AG04450 (cell line): Measurements from ENCODE around the gene SORCS2. TPM values are rescaled to one million over a fixed set of nuclear protein-coding genes. Genes with fewer than 3 reads are reported as not detected.

Experiments
- CTCF ChIA-PET: fragments of 300-600, 350-600 bp; formaldehyde crosslinking; extraction: SDS; loops from one replicate; lab custom pipeline; 2022; ENCODE audit warnings: antibody characterized with exemption, inconsistent platforms; lab: Charles Lee
- POLR2A ChIA-PET: fragments of 350-600 bp; formaldehyde crosslinking; extraction: SDS; loops from one replicate; lab custom pipeline; 2021; ENCODE audit warnings: antibody characterized with exemption, inconsistent platforms; lab: Yijun Ruan, JAX
- DNase-seq: peaks from one replicate; pipeline ENCODE4 v3.0.0-alpha.2; 2011; ENCODE audit warnings: low read depth, low spot score
- H3K27ac ChIP-seq: one replicate; pipeline ENCODE4 v1.5.1; 2012; ENCODE audit warnings: low read depth, low read length, control low read depth
- H3K27me3 ChIP-seq: one replicate; pipeline ENCODE4 v1.6.0; 2012; ENCODE audit warnings: low read length; ENCODE audit not compliant: control insufficient read depth, insufficient read depth
- H3K4me3 ChIP-seq: 2 replicates; pipeline ENCODE4 v1.5.1; 2011; ENCODE audit warnings: mild to moderate bottlenecking, low read depth, low read length, control low read depth
- H3K9me3 ChIP-seq: 2 replicates; pipeline ENCODE4 v1.5.1; 2012; ENCODE audit warnings: low read length; ENCODE audit not compliant: control insufficient read depth, insufficient read depth
- CTCF ChIP-seq: IDR thresholded peaks from 2 replicates; pipeline ENCODE4 v1.5.1; 2011; ENCODE audit warnings: low read depth, low read length, control low read depth, inconsistent platforms
- polyA plus RNA-seq: library from polyadenylated mRNA; depleted of rRNA; stranded (reverse); fragments of >200 nt; gene quantifications from 2 replicates; pipeline ENCODE4 v1.2.3, GENCODE V29; 2011

The SORCS2 gene
- polyA plus RNA-seq, 1 experiment, result 0.29 TPM

- H3K27me3 ChIP-seq, result peaks cover 14% of the 10 kb centered on the region
- H3K27ac ChIP-seq, result no peak overlapping the region
- ChIA-PET CTCF (interaction anchor here (0.9 kb wide), 1 partner anchor 13 kb away, joined by 4 read pairs; no protein-coding TSS in a partner anchor), POLR2A (no interaction called here)
- TF ChIP-seq CTCF, result no peak
- H3K9me3 ChIP-seq, result peaks cover 16% of the 10 kb centered on the region
- DNase-seq, result no peak
- no peak overlapping the region for H3K4me3 ChIP-seq
Measured at GRCh38 chr4:7322166-7322991, 130.0 kb downstream of the SORCS2 start.

- Histone ChIP-seq H3K9me3 (peaks cover 12% of the 10 kb centered on the region), H3K4me3 (no peak overlapping the region), H3K27me3 (peaks cover 11% of the 10 kb centered on the region), H3K27ac (no peak overlapping the region)
- ChIA-PET CTCF (interaction anchor here (0.9 to 1.3 kb wide), 2 partner anchors 12 to 13 kb away, joined by 4 read pairs; no protein-coding TSS in a partner anchor), POLR2A (no interaction called here)
- DNase-seq, result no peak
- no peak for TF ChIP-seq CTCF
Measured at GRCh38 chr4:7323461-7323871, 131.1 kb downstream of the SORCS2 start.

- peaks cover 11% of the 10 kb centered on the region for H3K27me3 ChIP-seq
- CTCF ChIA-PET, result interaction anchor here (1.2 to 1.3 kb wide), 2 partner anchors 12 to 396 kb away, joined by 3 to 4 read pairs; no protein-coding TSS in a partner anchor
Measured at GRCh38 chr4:7323872-7324650, 131.7 kb downstream of the SORCS2 start.

GRCh38 chr4:7324651-7325121 is 132.3 kb downstream of the SORCS2 start:
- Histone ChIP-seq H3K9me3 (peaks cover 5% of the 10 kb centered on the region), H3K27ac (no peak overlapping the region), H3K4me3 (no peak overlapping the region), H3K27me3 (peaks cover 8% of the 10 kb centered on the region)
- no peak for DNase-seq
- no peak for TF ChIP-seq CTCF
- ChIA-PET POLR2A (no interaction called here), CTCF (interaction anchor here (1.2 to 1.3 kb wide), 2 partner anchors 11 to 396 kb away, joined by 3 to 4 read pairs; no protein-coding TSS in a partner anchor)

More at GRCh38 chr4:7323872-7324650, 131.7 kb downstream of the SORCS2 start:
- DNase-seq, result no peak
- POLR2A ChIA-PET, result no interaction called here
- Histone ChIP-seq H3K27ac (no peak overlapping the region), H3K9me3 (peaks cover 11% of the 10 kb centered on the region), H3K4me3 (no peak overlapping the region)
- peak; percentile 15; the same call in 1 of the 2 replicates for TF ChIP-seq CTCF
